Trophoblast cell (in vitro differentiated cells and primary cell): ENCODE results near the gene SLC7A9.
"Not testable (repeated sequence)": the region's sequence is repeated elsewhere in the genome, so short reads cannot be mapped to it uniquely, and the experiment has no call there.

Source experiments
- DNase-seq, 2 donors: peaks; one replicate each; pipeline ENCODE4 v3.0.0-alpha.2; 2016
- H2AFZ ChIP-seq: 2 replicates; pipeline ENCODE4 v1.6.1; 2013; ENCODE audit warnings: low read length, moderate library complexity, mild to moderate bottlenecking; ENCODE audit not compliant: insufficient read depth, poor library complexity
- H2AK5ac ChIP-seq: 2 replicates; pipeline ENCODE4 v1.6.1; 2013; ENCODE audit warnings: mild to moderate bottlenecking, low read length
- H2BK120ac ChIP-seq: 2 replicates; pipeline ENCODE4 v1.6.1; 2013; ENCODE audit warnings: low read length, mild to moderate bottlenecking, moderate library complexity; ENCODE audit not compliant: insufficient read depth, poor library complexity
- H2BK12ac ChIP-seq: 2 replicates; pipeline ENCODE4 v1.6.1; 2013; ENCODE audit warnings: mild to moderate bottlenecking, low read length, moderate library complexity
- H2BK5ac ChIP-seq: 2 replicates; pipeline ENCODE4 v1.6.1; 2013; ENCODE audit warnings: low read length, low read depth, moderate library complexity, mild to moderate bottlenecking; ENCODE audit not compliant: poor library complexity
- H3K14ac ChIP-seq: 2 replicates; pipeline ENCODE4 v1.6.1; 2013; ENCODE audit warnings: mild to moderate bottlenecking, low read length
- H3K18ac ChIP-seq: 2 replicates; pipeline ENCODE4 v1.6.1; 2013; ENCODE audit warnings: mild to moderate bottlenecking, low read length
- H3K23ac ChIP-seq: 2 replicates; pipeline ENCODE4 v1.6.1; 2013; ENCODE audit warnings: low read length
- H3K27ac ChIP-seq: 2 replicates; pipeline ENCODE4 v1.5.1; 2013; ENCODE audit warnings: low read depth, mild to moderate bottlenecking, inconsistent platforms, low read length, moderate library complexity
- H3K27me3 ChIP-seq: 2 replicates; pipeline ENCODE4 v1.6.1; 2013; ENCODE audit warnings: inconsistent platforms, mild to moderate bottlenecking, low read length, moderate library complexity; ENCODE audit not compliant: insufficient read depth
- H3K36me3 ChIP-seq, 2 experiments: 1 replicate in 1 of 2; 2 replicates in 1 of 2; pipeline ENCODE4 v1.6.1; 2013; ENCODE audit warnings: low read length in 2 of 2, mild to moderate bottlenecking in 2 of 2, moderate library complexity in 1 of 2; ENCODE audit not compliant: insufficient read depth in 2 of 2, control insufficient read depth in 1 of 2
- H3K4ac ChIP-seq: 2 replicates; pipeline ENCODE4 v1.6.1; 2013; ENCODE audit warnings: low read depth, mild to moderate bottlenecking, low read length, moderate library complexity
- H3K4me1 ChIP-seq, 2 experiments: 1 replicate in 1 of 2; 2 replicates in 1 of 2; pipeline ENCODE4 v1.6.1; 2013; ENCODE audit warnings: low read length in 2 of 2, mild to moderate bottlenecking in 2 of 2, moderate library complexity in 1 of 2; ENCODE audit not compliant: insufficient read depth in 2 of 2, control insufficient read depth in 1 of 2
- H3K4me2 ChIP-seq: 2 replicates; pipeline ENCODE4 v1.6.1; 2013; ENCODE audit warnings: inconsistent platforms, mild to moderate bottlenecking, low read length, moderate library complexity
- H3K4me3 ChIP-seq: 2 replicates; pipeline ENCODE4 v1.5.1; 2013; ENCODE audit warnings: mild to moderate bottlenecking, low read depth, low read length, inconsistent platforms
- H3K79me1 ChIP-seq: one replicate; pipeline ENCODE4 v1.6.1; 2013; ENCODE audit warnings: low read length
- H3K79me2 ChIP-seq: 2 replicates; pipeline ENCODE4 v1.6.1; 2013; ENCODE audit warnings: low read length, mild to moderate bottlenecking; ENCODE audit not compliant: control insufficient read depth, insufficient read depth, poor library complexity
- H3K9ac ChIP-seq: 2 replicates; pipeline ENCODE4 v1.6.1; 2013; ENCODE audit warnings: mild to moderate bottlenecking, low read length
- H3K9me3 ChIP-seq: 2 replicates; pipeline ENCODE4 v1.6.1; 2013; ENCODE audit warnings: low read depth, mild to moderate bottlenecking, control low read depth, inconsistent platforms, low read length; ENCODE audit not compliant: insufficient read depth
- H4K12ac ChIP-seq: 2 replicates; pipeline ENCODE4 v1.6.1; 2013; ENCODE audit warnings: low read depth, mild to moderate bottlenecking, low read length, moderate library complexity
- H4K8ac ChIP-seq: 2 replicates; pipeline ENCODE4 v1.6.1; 2013; ENCODE audit warnings: low read depth, mild to moderate bottlenecking, low read length, moderate library complexity
- H4K91ac ChIP-seq: one replicate; pipeline ENCODE4 v1.6.1; 2013; ENCODE audit warnings: low read depth, mild to moderate bottlenecking, low read length, moderate library complexity
- WGBS: extraction: QIAGEN DNeasy Blood & Tissue Kit; methylation state at CpG from one replicate; pipeline ENCODE4 v1.1.7; 2013; ENCODE audit warnings: missing lambda C conversion rate; ENCODE audit not compliant: insufficient read length, insufficient coverage; ENCODE audit errors: extremely low coverage; 5-methylcytosine and 5-hydroxymethylcytosine counted together

SLC7A9 gene

DNA sequence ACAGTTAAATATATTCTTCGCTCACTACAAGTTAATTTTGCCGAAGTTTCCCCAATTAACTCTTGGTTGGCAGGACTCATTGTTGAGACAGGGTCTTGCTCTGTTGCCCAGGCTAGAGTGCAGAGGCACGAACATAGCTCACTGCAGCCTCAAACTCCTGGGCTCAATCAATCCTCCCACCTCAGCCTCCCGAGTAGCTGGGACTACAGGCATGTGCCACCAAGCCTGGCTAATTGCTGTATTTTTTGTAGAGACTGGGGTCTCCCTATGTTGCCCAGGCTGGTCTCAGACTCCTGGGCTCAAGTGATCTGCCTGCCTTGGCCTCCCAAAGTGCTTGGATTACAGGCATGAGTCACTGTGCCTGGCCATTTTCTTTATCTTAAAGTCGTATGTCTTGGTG lies 15.7 kb upstream of the SLC7A9 start:
- H3K27me3 ChIP-seq, H3K18ac ChIP-seq, H2AK5ac ChIP-seq, H2AFZ ChIP-seq, H3K23ac ChIP-seq, H3K4ac ChIP-seq, DNase-seq, H4K12ac ChIP-seq, H4K8ac ChIP-seq, H3K9me3 ChIP-seq, H3K79me1 ChIP-seq, H3K4me2 ChIP-seq, H3K14ac ChIP-seq, H3K79me2 ChIP-seq, H3K36me3 ChIP-seq, H3K9ac ChIP-seq, H3K4me1 ChIP-seq, H3K4me3 ChIP-seq, H2BK5ac ChIP-seq, H2BK120ac ChIP-seq, H4K91ac ChIP-seq, H3K27ac ChIP-seq, H2BK12ac ChIP-seq: not testable (repeated sequence)
- WGBS: no CpG with 5 or more reads among the region's 5 CpGs

DNA sequence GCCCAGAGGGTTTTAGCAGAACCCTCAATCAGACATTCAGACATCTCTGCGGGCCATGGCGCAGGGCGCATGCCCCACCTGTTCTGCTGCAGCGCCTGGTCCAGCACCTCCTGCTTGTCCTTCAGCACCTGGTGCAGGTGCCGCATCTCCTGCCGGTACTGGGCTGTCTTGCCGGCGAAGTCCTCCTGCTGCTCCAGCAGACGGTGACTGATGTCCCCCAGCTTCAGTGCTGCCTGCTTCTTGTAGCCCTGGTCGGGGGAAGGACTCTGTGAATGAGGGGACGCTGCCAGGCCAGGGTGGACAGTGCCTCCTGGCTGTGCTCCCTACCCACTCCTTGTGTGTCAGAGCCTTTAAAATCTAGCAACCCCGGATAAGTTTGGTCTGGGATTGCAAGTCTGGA lies 12.2 kb upstream of the SLC7A9 start:
- no peaks in the 10 kb centered on the region for H3K27me3 ChIP-seq
- no peak overlapping the region for H3K14ac ChIP-seq
- no peak overlapping the region for H3K4me2 ChIP-seq
- no peak overlapping the region for H2BK5ac ChIP-seq
- no peak overlapping the region for H3K23ac ChIP-seq
- H3K9ac ChIP-seq: no peak overlapping the region
- DNase-seq: no peak
- no peak overlapping the region for H2BK12ac ChIP-seq
- H4K91ac ChIP-seq: no peak overlapping the region
- peaks cover 3 to 4% of the 10 kb centered on the region in 2 experiments for H3K4me1 ChIP-seq
- no peak overlapping the region for H3K4me3 ChIP-seq
- no peak overlapping the region for H2AFZ ChIP-seq
- H3K9me3 ChIP-seq: peaks cover 3% of the 10 kb centered on the region
- no peak overlapping the region for H3K18ac ChIP-seq
- H2BK120ac ChIP-seq: no peak overlapping the region
- no CpG with 5 or more reads among the region's 12 CpGs for WGBS
- peaks cover 5 to 7% of the 10 kb centered on the region in 2 experiments for H3K36me3 ChIP-seq
- H3K4ac ChIP-seq: no peak overlapping the region
- peaks cover 1% of the 10 kb centered on the region for H3K79me1 ChIP-seq
- no peak overlapping the region for H2AK5ac ChIP-seq
- no peak overlapping the region for H4K12ac ChIP-seq
- H3K27ac ChIP-seq: no peak overlapping the region
- no peaks in the 10 kb centered on the region for H3K79me2 ChIP-seq
- no peak overlapping the region for H4K8ac ChIP-seq

DNA sequence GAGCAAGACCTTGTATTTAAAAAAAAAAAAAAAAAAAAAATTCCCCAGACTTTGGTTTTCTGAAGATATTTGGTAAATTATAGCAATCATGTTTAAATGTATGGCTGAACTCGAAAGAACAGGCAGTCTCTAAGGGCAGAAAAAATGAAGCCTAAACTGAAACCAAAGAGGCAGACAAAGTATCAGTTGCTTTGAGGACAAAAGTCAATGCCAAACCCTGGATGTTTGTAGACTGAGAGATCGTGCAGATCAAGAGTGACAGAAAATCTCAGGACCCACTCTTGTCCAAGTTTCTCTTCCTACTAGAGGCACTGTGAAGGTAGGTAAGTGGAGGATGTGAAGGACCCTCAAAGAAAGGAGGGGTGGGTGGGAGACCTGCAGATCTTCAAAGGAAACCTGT lies 11.1 kb upstream of the SLC7A9 start:
- Histone ChIP-seq H2AFZ (no peak overlapping the region), H3K18ac (no peak overlapping the region), H2BK12ac (no peak overlapping the region), H4K91ac (no peak overlapping the region), H3K27ac (no peak overlapping the region), H3K79me2 (peaks cover 2% of the 10 kb centered on the region), H3K27me3 (no peaks in the 10 kb centered on the region), H2BK120ac (no peak overlapping the region), H3K9ac (no peak overlapping the region), H2AK5ac (no peak overlapping the region), H3K4me1 (peaks cover 3 to 6% of the 10 kb centered on the region in 2 experiments), H3K4me3 (no peak overlapping the region), H3K14ac (no peak overlapping the region), H4K8ac (no peak overlapping the region), H3K9me3 (peaks cover 3% of the 10 kb centered on the region), H3K79me1 (peaks cover 1% of the 10 kb centered on the region), H3K4me2 (no peak overlapping the region), H3K23ac (no peak overlapping the region), H2BK5ac (no peak overlapping the region), H3K4ac (no peak overlapping the region), H3K36me3 (peaks cover 5 to 7% of the 10 kb centered on the region in 2 experiments), H4K12ac (no peak overlapping the region)
- DNase-seq: no peak
- no CpG with 5 or more reads among the region's 2 CpGs for WGBS

DNA sequence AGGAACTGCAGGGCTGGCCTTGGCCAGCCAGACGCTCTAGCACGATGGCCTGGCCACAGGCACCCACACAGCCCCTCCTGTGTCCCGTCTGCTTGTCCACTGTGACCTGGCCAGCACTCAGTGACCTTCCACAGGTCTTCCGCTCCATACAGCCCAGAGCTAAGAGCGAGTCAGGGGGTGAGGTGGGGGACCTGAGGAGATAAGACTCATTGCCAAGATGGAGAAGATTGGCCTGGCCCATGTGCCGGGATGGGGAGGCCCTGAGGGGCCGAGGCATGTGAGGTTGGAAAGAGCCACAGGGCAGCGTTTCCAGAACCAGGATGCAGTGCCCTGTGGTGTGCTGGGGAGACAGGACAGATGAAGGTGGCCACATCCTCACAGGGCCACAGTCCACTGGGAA lies 10.2 kb upstream of the SLC7A9 start:
- WGBS: no CpG with 5 or more reads among the region's 8 CpGs
- Histone ChIP-seq H4K12ac (no peak overlapping the region), H4K8ac (no peak overlapping the region), H3K27ac (no peak overlapping the region), H3K23ac (no peak overlapping the region), H2AK5ac (no peak overlapping the region), H3K36me3 (peaks cover 5 to 7% of the 10 kb centered on the region in 2 experiments), H3K4me1 (peaks cover 3 to 6% of the 10 kb centered on the region in 2 experiments), H3K79me2 (peaks cover 2% of the 10 kb centered on the region), H2BK12ac (no peak overlapping the region), H3K27me3 (no peaks in the 10 kb centered on the region), H3K4me2 (no peak overlapping the region), H3K9me3 (peaks cover 3% of the 10 kb centered on the region), H3K14ac (no peak overlapping the region), H4K91ac (no peak overlapping the region), H2BK120ac (no peak overlapping the region), H3K9ac (no peak overlapping the region), H3K4ac (no peak overlapping the region), H3K18ac (no peak overlapping the region), H2AFZ (no peak overlapping the region), H3K79me1 (peaks cover 1% of the 10 kb centered on the region), H2BK5ac (no peak overlapping the region), H3K4me3 (no peak overlapping the region)
- no peak for DNase-seq
